Osteocyte (in vitro differentiated cells): ENCODE results near the gene LARGE1. TPM values are rescaled to one million over a fixed set of nuclear protein-coding genes. Genes with fewer than 3 reads are reported as not detected.

Source experiments
- DNase-seq: peaks from one replicate; pipeline ENCODE4 v3.0.0; 2021; ENCODE audit warnings: mixed read lengths; ENCODE audit not compliant: unreplicated experiment; ENCODE audit errors: extremely low spot score
- H3K27ac Mint-ChIP-seq: one replicate; pipeline ENCODE4 v1.8.0; 2021; ENCODE audit warnings: mild to moderate bottlenecking, mixed read lengths; ENCODE audit not compliant: unreplicated experiment
- H3K27me3 Mint-ChIP-seq: one replicate; pipeline ENCODE4 v1.8.0; 2021; ENCODE audit warnings: mixed read lengths; ENCODE audit not compliant: unreplicated experiment
- H3K36me3 Mint-ChIP-seq: one replicate; pipeline ENCODE4 v1.8.0; 2021; ENCODE audit warnings: mixed read lengths; ENCODE audit not compliant: unreplicated experiment
- H3K4me1 Mint-ChIP-seq: one replicate; pipeline ENCODE4 v1.8.0; 2021; ENCODE audit warnings: mixed read lengths; ENCODE audit not compliant: unreplicated experiment
- H3K4me3 Mint-ChIP-seq: one replicate; pipeline ENCODE4 v1.8.0; 2021; ENCODE audit warnings: mild to moderate bottlenecking, moderate library complexity, mixed read lengths; ENCODE audit not compliant: unreplicated experiment
- H3K9me3 Mint-ChIP-seq: one replicate; pipeline ENCODE4 v1.8.0; 2021; ENCODE audit warnings: mixed read lengths; ENCODE audit not compliant: unreplicated experiment
- CTCF ChIP-seq: fragments of 200-600 bp; sonication (generic); IDR thresholded peaks from 2 replicates; pipeline ENCODE4 v1.5.0; 2021; ENCODE audit warnings: antibody characterized with exemption, mild to moderate bottlenecking, moderate library complexity
- total RNA-seq: library from RNA; stranded (reverse); gene quantifications from 2 replicates; pipeline ENCODE4 v1.2.1, GENCODE V29; 2021

Gene LARGE1
- total RNA-seq, 1 donor from 2014 or later, result 17.6 TPM

DNA sequence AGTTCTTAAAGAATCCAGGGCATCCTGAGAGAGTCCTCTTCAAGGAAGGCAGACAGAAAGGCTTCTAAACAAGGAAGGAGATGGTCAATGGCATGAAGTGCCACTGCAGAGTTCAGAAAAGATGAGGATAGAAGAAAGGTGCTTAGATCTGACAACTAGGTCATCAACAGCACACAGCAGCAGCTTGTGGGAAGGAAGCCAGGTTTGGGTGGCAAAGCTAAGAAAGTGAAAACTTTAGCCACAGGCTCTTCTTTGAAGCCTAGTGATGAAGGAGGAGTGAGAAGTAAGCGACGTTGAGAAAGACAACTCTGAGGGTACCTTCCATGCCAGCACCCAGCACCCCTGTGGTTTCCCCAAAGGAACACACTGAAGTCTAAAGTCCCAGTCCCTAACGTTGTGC, 92.0 kb downstream of the LARGE1 start:
- no peaks in the 10 kb centered on the region for H3K9me3 Mint-ChIP-seq
- no peaks in the 10 kb centered on the region for H3K36me3 Mint-ChIP-seq
- H3K4me3 Mint-ChIP-seq, result no peak overlapping the region
- H3K27me3 Mint-ChIP-seq, result no peaks in the 10 kb centered on the region
- no peak for TF ChIP-seq CTCF
- DNase-seq, result no peak
- no peaks in the 10 kb centered on the region for H3K4me1 Mint-ChIP-seq
- H3K27ac Mint-ChIP-seq, result no peak overlapping the region

GRCh38 chr22:33825761-33826160, 94.5 kb downstream of the LARGE1 start:
- H3K9me3 Mint-ChIP-seq, result no peaks in the 10 kb centered on the region
- no peak overlapping the region for H3K4me3 Mint-ChIP-seq
- H3K27ac Mint-ChIP-seq, result no peak overlapping the region
- H3K36me3 Mint-ChIP-seq, result no peaks in the 10 kb centered on the region
- TF ChIP-seq CTCF, result no peak
- no peak for DNase-seq
- no peaks in the 10 kb centered on the region for H3K4me1 Mint-ChIP-seq
- no peaks in the 10 kb centered on the region for H3K27me3 Mint-ChIP-seq

DNA sequence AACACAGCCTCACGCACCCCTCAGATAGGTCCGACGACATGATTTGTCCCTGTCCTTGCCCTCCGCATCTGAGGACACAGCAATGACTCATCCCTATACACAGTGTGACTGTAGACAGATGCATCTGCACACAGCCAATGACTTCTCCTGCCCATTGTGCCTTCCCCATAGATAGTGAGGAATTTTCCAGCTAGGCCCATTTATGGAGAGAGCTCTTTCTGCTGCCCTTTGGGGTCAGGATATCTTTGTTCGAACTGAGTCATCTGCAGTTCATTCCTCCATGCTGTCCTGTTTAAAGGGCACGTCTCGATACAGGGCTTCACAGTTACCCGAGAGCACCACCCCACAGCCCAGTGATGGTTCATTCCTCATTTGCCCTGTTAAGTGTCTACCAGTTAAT, 96.7 kb downstream of the LARGE1 start:
- H3K36me3 Mint-ChIP-seq, result no peaks in the 10 kb centered on the region
- H3K27me3 Mint-ChIP-seq, result no peaks in the 10 kb centered on the region
- no peak overlapping the region for H3K4me3 Mint-ChIP-seq
- H3K4me1 Mint-ChIP-seq, result no peaks in the 10 kb centered on the region
- no peaks in the 10 kb centered on the region for H3K9me3 Mint-ChIP-seq
- no peak for DNase-seq
- no peak overlapping the region for H3K27ac Mint-ChIP-seq
- no peak for TF ChIP-seq CTCF

DNA sequence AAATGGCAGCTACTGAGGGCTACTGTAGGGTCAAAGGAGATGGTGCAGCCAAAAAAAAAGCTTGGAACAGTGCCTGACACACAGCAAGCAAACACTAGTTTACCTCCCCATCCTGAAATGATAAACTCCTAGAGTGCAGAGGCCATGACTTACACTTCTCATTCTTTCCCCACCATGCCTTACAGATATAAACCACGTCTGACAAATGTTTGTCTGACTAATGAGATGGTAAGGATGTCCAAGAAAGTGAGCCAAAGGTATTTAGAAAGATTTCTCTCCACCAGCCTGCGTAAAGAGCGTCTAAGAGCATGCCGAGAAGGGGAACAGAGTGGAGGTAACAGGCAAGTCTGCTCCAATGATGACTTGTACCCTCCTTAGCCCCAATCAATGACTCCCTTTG, 99.0 kb downstream of the LARGE1 start:
- no peaks in the 10 kb centered on the region for H3K27me3 Mint-ChIP-seq
- no peak overlapping the region for H3K27ac Mint-ChIP-seq
- H3K4me3 Mint-ChIP-seq, result no peak overlapping the region
- no peak for DNase-seq
- no peaks in the 10 kb centered on the region for H3K4me1 Mint-ChIP-seq
- H3K9me3 Mint-ChIP-seq, result no peaks in the 10 kb centered on the region
- no peak for TF ChIP-seq CTCF
- H3K36me3 Mint-ChIP-seq, result no peaks in the 10 kb centered on the region

GRCh38 chr22:33819743-33820142, 100.5 kb downstream of the LARGE1 start:
- H3K4me3 Mint-ChIP-seq, result no peak overlapping the region
- no peaks in the 10 kb centered on the region for H3K4me1 Mint-ChIP-seq
- H3K27ac Mint-ChIP-seq, result no peak overlapping the region
- no peak for DNase-seq
- H3K9me3 Mint-ChIP-seq, result no peaks in the 10 kb centered on the region
- no peaks in the 10 kb centered on the region for H3K27me3 Mint-ChIP-seq
- no peak for TF ChIP-seq CTCF
- H3K36me3 Mint-ChIP-seq, result no peaks in the 10 kb centered on the region
